Prostate gland (tissue), 2 donors: ENCODE results near the gene CCDC47.

Experiments
- CTCF ChIP-seq, 4 experiments: fragments of 200-600 bp in 2 of 4; fragments of 450-650 bp in 2 of 4; sonication (generic) in 2 of 4; IDR thresholded peaks; 1 replicate in 3 of 4; 2 replicates in 1 of 4; pipeline ENCODE4 v1.5.1; 2016 to 2019; ENCODE audit warnings: antibody characterized with exemption in 4 of 4, mild to moderate bottlenecking in 2 of 4, moderate library complexity in 2 of 4
- POLR2A ChIP-seq: fragments of 450-650 bp; IDR thresholded peaks from one replicate; pipeline ENCODE4 v1.6.1; 2016; ENCODE audit warnings: antibody characterized with exemption, mild to moderate bottlenecking
- POLR2AphosphoS5 ChIP-seq: sonication (generic); formaldehyde crosslinking; IDR thresholded peaks from one replicate; pipeline ENCODE4 v1.6.1; 2017; ENCODE audit warnings: antibody characterized with exemption

- no peak for TF ChIP-seq CTCF (IDR thresholded peaks at IDR 0.05)
- no peak for TF ChIP-seq POLR2A
- TF ChIP-seq POLR2AphosphoS5: no peak
Measured at GRCh38 chr17:63714550-63715277, 58.7 kb downstream of the CCDC47 start.
